ENCODE results near the gene RALGPS1. TPM values are rescaled to one million over a fixed set of nuclear protein-coding genes. Genes with fewer than 3 reads are reported as not detected.

The RALGPS1 gene
- total and polyA plus RNA-seq, 8 donors = 4.7 to 150 (median 42.2) TPM

DNA sequence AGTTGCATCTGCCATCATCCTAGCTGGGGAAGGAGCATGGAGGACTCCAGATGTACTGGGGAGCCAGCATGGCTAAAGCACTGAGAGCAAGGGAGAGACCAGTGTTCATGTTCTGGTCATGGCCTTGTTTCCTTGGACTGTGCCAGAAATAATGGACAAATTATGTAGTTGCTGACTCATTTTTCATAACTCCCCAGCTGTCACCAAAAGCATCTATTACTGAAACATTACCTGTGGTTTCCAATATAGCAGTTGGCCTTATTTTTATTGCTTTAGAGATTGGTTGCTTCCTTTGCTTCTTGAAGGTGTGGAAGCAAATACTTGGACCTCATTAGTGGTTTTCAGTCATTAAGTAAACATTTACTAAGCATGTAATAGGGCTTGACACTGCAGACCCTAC, 11.3 kb downstream of the RALGPS1 start:
- intact Hi-C loops (cut with DNase I; ENCODE audit: low total_unique reads) = no loop called here
- no peaks in the 10 kb centered on the region for H3K27me3 ChIP-seq
- no peaks in the 10 kb centered on the region for H3K9me3 ChIP-seq
- H3K4me3 ChIP-seq = no peak overlapping the region
- H3K36me3 ChIP-seq = no peaks in the 10 kb centered on the region
- H3K4me1 ChIP-seq = peaks cover 0 to 4% (median 2%) of the 10 kb centered on the region in 4 donors
- TF ChIP-seq POLR2AphosphoS5 (IDR thresholded peaks at IDR 0.05) (no peak), CTCF (IDR thresholded peaks at IDR 0.05) (no peak), POLR2A (IDR thresholded peaks at IDR 0.05) (no peak), EP300 (IDR thresholded peaks at IDR 0.05) (no peak)
- H3K27ac ChIP-seq = no peak overlapping the region
- DNase-seq = no peak

GRCh38 chr9:126926364-126926763, 11.8 kb downstream of the RALGPS1 start:
- H3K4me3 ChIP-seq = no peak overlapping the region
- 79 to 88% (median 84%) methylated on average over 2 of the region's 2 CpGs for WGBS, 5 donors
- intact Hi-C loops (cut with DNase I; ENCODE audit: low total_unique reads) = no loop called here
- H3K36me3 ChIP-seq = no peaks in the 10 kb centered on the region
- H3K9me3 ChIP-seq = no peaks in the 10 kb centered on the region
- peaks cover 0 to 4% (median 2%) of the 10 kb centered on the region in 4 donors for H3K4me1 ChIP-seq
- no peak for DNase-seq
- TF ChIP-seq CTCF (IDR thresholded peaks at IDR 0.05) (no peak), EP300 (IDR thresholded peaks at IDR 0.05) (no peak), POLR2A (IDR thresholded peaks at IDR 0.05) (no peak), POLR2AphosphoS5 (IDR thresholded peaks at IDR 0.05) (no peak)
- no peaks in the 10 kb centered on the region for H3K27me3 ChIP-seq
- no peak overlapping the region for H3K27ac ChIP-seq

DNA sequence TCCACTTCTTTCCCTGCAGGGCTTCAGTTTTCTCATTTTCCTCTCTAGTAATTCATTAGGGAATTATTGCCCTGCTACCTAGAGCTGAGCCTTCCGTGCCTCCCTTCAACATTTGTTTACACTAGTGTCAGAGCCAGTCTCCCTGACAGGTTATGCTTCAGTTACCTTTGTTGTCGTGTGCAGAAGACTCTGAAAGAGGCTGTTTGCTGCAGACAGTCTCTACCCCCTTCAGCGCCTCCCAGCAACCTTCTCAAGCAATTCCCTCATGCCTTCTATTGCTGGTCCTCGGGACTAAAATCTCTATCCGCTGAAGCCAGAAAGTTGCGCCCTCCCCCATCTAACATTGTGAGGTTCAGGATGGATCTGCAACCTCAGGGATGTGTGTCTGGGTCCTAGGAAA, 12.8 kb downstream of the RALGPS1 start:
- TF ChIP-seq CTCF (IDR thresholded peaks at IDR 0.05) = no peak
- TF ChIP-seq POLR2AphosphoS5 (IDR thresholded peaks at IDR 0.05) = no peak
- no peak for TF ChIP-seq EP300 (IDR thresholded peaks at IDR 0.05)
- TF ChIP-seq POLR2A (IDR thresholded peaks at IDR 0.05) = no peak
- H3K27me3 ChIP-seq = no peaks in the 10 kb centered on the region
- no peak overlapping the region for H3K4me3 ChIP-seq
- H3K27ac ChIP-seq = no peak overlapping the region
- intact Hi-C loops (cut with DNase I; ENCODE audit: low total_unique reads) = no loop called here
- no peaks in the 10 kb centered on the region for H3K36me3 ChIP-seq
- 58 to 65% (median 64%) methylated on average over 6 of the region's 6 CpGs for WGBS, 5 donors
- H3K9me3 ChIP-seq = no peaks in the 10 kb centered on the region
- peak in 1 of 2 donors; percentile 57 for DNase-seq
- H3K4me1 ChIP-seq = peaks cover 0 to 3% (median 0%) of the 10 kb centered on the region in 4 donors

- TF ChIP-seq POLR2AphosphoS5 (IDR thresholded peaks at IDR 0.05) = no peak
- no peak for TF ChIP-seq EP300 (IDR thresholded peaks at IDR 0.05)
- Histone ChIP-seq H3K36me3 (no peaks in the 10 kb centered on the region), H3K4me1 (no peaks in the 10 kb centered on the region), H3K9me3 (no peaks in the 10 kb centered on the region), H3K27me3 (no peaks in the 10 kb centered on the region), H3K27ac (no peak overlapping the region), H3K4me3 (no peak overlapping the region)
- DNase-seq = no peak
- WGBS, 5 donors = 89 to 93% (median 91%) methylated on average over 11 of the region's 11 CpGs
- intact Hi-C loops (cut with DNase I; ENCODE audit: low total_unique reads) = no loop called here
Measured at GRCh38 chr9:126932871-126933321, 18.3 kb downstream of the RALGPS1 start.

- Histone ChIP-seq H3K9me3 (no peaks in the 10 kb centered on the region), H3K4me1 (no peaks in the 10 kb centered on the region), H3K27ac (no peak overlapping the region), H3K36me3 (no peaks in the 10 kb centered on the region), H3K4me3 (no peak overlapping the region), H3K27me3 (no peaks in the 10 kb centered on the region)
- no peak for DNase-seq
- WGBS, 5 donors = 83 to 89% (median 85%) methylated on average over 11 of the region's 11 CpGs
- no peak for TF ChIP-seq EP300 (IDR thresholded peaks at IDR 0.05)
- no peak for TF ChIP-seq CTCF (IDR thresholded peaks at IDR 0.05)
- TF ChIP-seq POLR2A (IDR thresholded peaks at IDR 0.05) = no peak
- no peak for TF ChIP-seq POLR2AphosphoS5 (IDR thresholded peaks at IDR 0.05)
- intact Hi-C loops (cut with DNase I; ENCODE audit: low total_unique reads) = no loop called here
Measured at GRCh38 chr9:126933334-126933980, 18.9 kb downstream of the RALGPS1 start.
